GM12878 (cell line): Measurements from ENCODE around the gene PLAGL2. TPM values are rescaled to one million over a fixed set of nuclear protein-coding genes. Genes with fewer than 3 reads are reported as not detected.
A peak's percentile ranks its signal among the peaks of the same experiment; 100 is the strongest.

Experiments
- ATAC-seq: fragments of 200-7000 bp; cut with Tn5 transposase; 3 replicates; pipeline ENCODE4 v1.9.1; 2020; ENCODE audit warnings: mild to moderate bottlenecking, moderate library complexity
- BruUV-seq: library from RNA; stranded (reverse); fragments of 400-500 nt; replicated peaks from 2 replicates; lab custom pipeline; 2021; lab: Mats Ljungman, UMichigan
- CTCF ChIA-PET: fragments of 300-600 bp; sonication (Branson Sonifier 250); formaldehyde crosslinking; extraction: SDS; loops from one replicate; lab custom pipeline; 2021; ENCODE audit warnings: inconsistent platforms; lab: Yijun Ruan, JAX
- POLR2A ChIA-PET: fragments of 350-600 bp; formaldehyde crosslinking; extraction: SDS; loops from one replicate; lab custom pipeline; 2021; ENCODE audit warnings: inconsistent platforms; lab: Charles Lee
- RAD21 ChIA-PET: fragments of 300-600 bp; sonication (Branson Sonifier 250); formaldehyde crosslinking; loops from one replicate; lab custom pipeline; 2023; ENCODE audit warnings: antibody characterized with exemption; ENCODE audit not compliant: unreplicated experiment; lab: Charles Lee
- SMC1A ChIA-PET: fragments of 300-600 bp; sonication (Branson Sonifier 250); formaldehyde crosslinking; loops from one replicate; lab custom pipeline; 2023; ENCODE audit not compliant: unreplicated experiment, uncharacterized antibody; lab: Charles Lee
- DNase-seq: peaks from one replicate; pipeline ENCODE4 v3.0.0-alpha.2; 2011; ENCODE audit warnings: low read depth, low spot score
- FAIRE-seq: peaks from 3 replicates; lab custom pipeline; 2011; peaks lifted over from hg19 to GRCh38; lab: Jason Lieb, UNC
- H2AFZ ChIP-seq: 2 replicates; pipeline ENCODE4 v1.6.0; 2011; ENCODE audit warnings: low read depth, low read length, control low read depth; ENCODE audit not compliant: control insufficient read depth
- H3K27ac ChIP-seq: 2 replicates; pipeline ENCODE4 v1.5.1; 2011; ENCODE audit warnings: control low read depth; ENCODE audit not compliant: control insufficient read depth, insufficient read depth
- H3K27me3 ChIP-seq, 2 experiments: replicated peaks in 1 of 2; 2 replicates each; pipeline versions ENCODE4 v1.6.0 to v1.6.1; 2011; ENCODE audit warnings: low read length in 1 of 2; ENCODE audit not compliant: control insufficient read depth in 2 of 2, insufficient read depth in 2 of 2
- H3K36me3 ChIP-seq, 2 experiments: 2 replicates each; pipeline ENCODE4 v1.5.1; 2011; ENCODE audit warnings: low read length in 1 of 2; ENCODE audit not compliant: control insufficient read depth in 2 of 2, insufficient read depth in 2 of 2
- H3K4me1 ChIP-seq: 2 replicates; pipeline ENCODE4 v1.6.1; 2011; ENCODE audit warnings: mild to moderate bottlenecking, low read length, moderate library complexity, mixed read lengths; ENCODE audit not compliant: control insufficient read depth, insufficient read depth
- H3K4me2 ChIP-seq: 2 replicates; pipeline ENCODE4 v1.6.0; 2011; ENCODE audit warnings: control low read depth; ENCODE audit not compliant: control insufficient read depth, insufficient read depth
- H3K4me3 ChIP-seq: fragments of 200-600 bp; sonication (generic); 2 replicates; pipeline ENCODE4 v1.5.1; 2016
- H3K79me2 ChIP-seq: 2 replicates; pipeline ENCODE4 v1.6.0; 2011; ENCODE audit warnings: low read length; ENCODE audit not compliant: control insufficient read depth, insufficient read depth
- H3K9ac ChIP-seq: 2 replicates; pipeline ENCODE4 v1.8.0; 2011; ENCODE audit warnings: low read length, control low read depth, mixed read lengths; ENCODE audit not compliant: control insufficient read depth, insufficient read depth
- H3K9me3 ChIP-seq: replicated peaks from 3 replicates; pipeline ENCODE4 v1.5.1; 2011; ENCODE audit warnings: mild to moderate bottlenecking, low read length; ENCODE audit not compliant: control insufficient read depth, insufficient read depth
- H4K20me1 ChIP-seq: 2 replicates; pipeline ENCODE4 v1.6.0; 2011; ENCODE audit not compliant: control insufficient read depth, insufficient read depth
- RAD21 ChIP-seq: IDR thresholded peaks from 2 replicates; pipeline ENCODE4 v1.6.1; 2011; ENCODE audit warnings: mild to moderate bottlenecking, low read depth, low read length, moderate library complexity; ENCODE audit not compliant: insufficient read depth
- YBX1 ChIP-seq: fragments of 450-650 bp; IDR thresholded peaks from 2 replicates; pipeline ENCODE4 v1.6.1; 2016; ENCODE audit warnings: antibody characterized with exemption
- WGBS: methylation state at CpG from one replicate; pipeline ENCODE4 v1.1.6; 2016; ENCODE audit warnings: low lambda C conversion rate; ENCODE audit not compliant: insufficient replicate concordance, insufficient coverage; ENCODE audit errors: missing lambda C conversion rate; 5-methylcytosine and 5-hydroxymethylcytosine counted together
- in situ Hi-C: fragments of 300-500 bp; cut with MboI; formaldehyde crosslinking; loops from 9 replicates; pipeline ENCODE4 v1.14.3; 2018; ENCODE audit warnings: mixed read lengths
- intact Hi-C: fragments of 100-400 bp; cut with micrococcal nuclease; formaldehyde crosslinking; loops from one replicate; pipeline ENCODE4 v1.14.2; 2022; ENCODE audit not compliant: unreplicated experiment
- polyA plus RNA-seq, 11 experiments: library from polyadenylated mRNA; depleted of rRNA in 4 of 11; unstranded in 6 of 11; stranded (reverse) in 5 of 11; fragments of >200 nt; fragmentation: Nextera tagmentation in 4 of 11; fragmentation: Illumina TruSeq in 1 of 11; extraction: Ambion mirVana in 4 of 11; extraction: Trizol in 1 of 11; gene quantifications; 1 replicate in 1 of 11; 2 replicates in 10 of 11; pipeline versions ENCODE4 v1.2.1 to v1.2.3, GENCODE V29; 2011 to 2016; ENCODE audit warnings: inconsistent platforms in 2 of 11, missing spikeins in 2 of 11, low read depth in 1 of 11
- total RNA-seq, 4 experiments: library from RNA; depleted of rRNA in 3 of 4; stranded (reverse); fragments of >200 nt in 3 of 4; fragmentation: Illumina TruSeq in 1 of 4; extraction: Trizol in 1 of 4; gene quantifications; 2 replicates each; pipeline versions ENCODE4 v1.2.1 to v1.2.3, GENCODE V29; 2013 to 2021
- TF ChIP-seq, protein P1 (sequence below), 3 experiments: IDR thresholded peaks in 2 of 3; conservative IDR thresholded peaks in 1 of 3; 2 replicates each; pipeline ENCODE4 v1.5.1; 2011; ENCODE audit warnings: low read depth in 3 of 3, low read length in 3 of 3, mild to moderate bottlenecking in 3 of 3, control low read depth in 2 of 3, moderate library complexity in 2 of 3, inconsistent platforms in 1 of 3, mixed read lengths in 1 of 3; ENCODE audit not compliant: control insufficient read depth in 2 of 3, insufficient read depth in 1 of 3; ENCODE audit errors: extremely low read depth in 1 of 3
- TF ChIP-seq, protein P2 (sequence below): fragments of 150-350 bp; IDR thresholded peaks from 2 replicates; pipeline ENCODE4 v1.6.1; 2014; ENCODE audit warnings: mild to moderate bottlenecking, low read depth, low read length

The PLAGL2 gene
- total and polyA plus RNA-seq, 10 of the 15 experiments (the other 5 are each of a cell fraction or from before 2014, with no cell fraction given), result 4.4 to 32.3 (median 13.3) TPM

DNA sequence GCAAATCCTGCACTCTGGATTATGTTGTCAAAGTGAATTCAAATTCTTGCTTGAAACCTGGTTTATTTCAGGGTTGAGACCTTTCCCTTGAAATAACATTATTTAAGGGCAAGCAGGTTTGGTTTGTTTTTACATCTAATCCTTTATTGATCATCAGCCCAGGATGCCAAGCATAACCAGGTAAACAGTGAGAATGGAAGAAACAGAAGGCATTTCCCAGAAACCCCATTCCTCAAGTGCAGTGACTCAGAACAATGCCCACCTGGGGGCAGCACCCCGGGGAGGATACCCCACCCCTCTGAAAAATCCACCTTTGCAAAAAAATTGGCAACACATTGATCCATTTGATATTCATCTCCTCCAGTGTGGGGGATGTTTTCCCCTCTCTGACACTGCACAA lies 32.7 kb upstream of the PLAGL2 start:
- ChIA-PET POLR2A (interaction anchor here (1.3 kb wide), 1 partner anchor 20 kb away, joined by 4 read pairs; no protein-coding TSS in a partner anchor), RAD21 (no interaction called here), CTCF (interaction anchor here (0.9 to 1.8 kb wide), 2 partner anchors 16 to 93 kb away, joined by 3 read pairs; no protein-coding TSS in a partner anchor), SMC1A (interaction anchor here (0.9 to 1.9 kb wide), 5 partner anchors 11 to 52 kb away, joined by 3 to 6 read pairs (median 3); no protein-coding TSS in a partner anchor)
- Histone ChIP-seq H3K4me1 (peaks cover 13% of the 10 kb centered on the region), H3K9me3 (no peaks in the 10 kb centered on the region), H3K36me3 (peaks cover 0 to 4% of the 10 kb centered on the region in 2 experiments; a peak in 2 of 4 replicates), H3K9ac (no peak overlapping the region), H3K4me3 (no peak overlapping the region), H2AFZ (no peak overlapping the region), H3K4me2 (peak overlapping the region; percentile 39), H3K79me2 (no peaks in the 10 kb centered on the region), H3K27ac (no peak overlapping the region), H4K20me1 (no peaks in the 10 kb centered on the region), H3K27me3 (no peaks in the 10 kb centered on the region)
- BruUV-seq, result no TSS peak
- ATAC-seq (no peak), FAIRE-seq (no peak), DNase-seq (no peak)
- intact Hi-C loops (no loop called here), in situ Hi-C loops (no loop called here)
- WGBS, result 0% methylated on average over 1 of the region's 1 CpG
- TF ChIP-seq RAD21 (peak; percentile 15; the same call in 1 of the 2 replicates), YBX1 (no peak)
- TF ChIP-seq, protein P1, sequence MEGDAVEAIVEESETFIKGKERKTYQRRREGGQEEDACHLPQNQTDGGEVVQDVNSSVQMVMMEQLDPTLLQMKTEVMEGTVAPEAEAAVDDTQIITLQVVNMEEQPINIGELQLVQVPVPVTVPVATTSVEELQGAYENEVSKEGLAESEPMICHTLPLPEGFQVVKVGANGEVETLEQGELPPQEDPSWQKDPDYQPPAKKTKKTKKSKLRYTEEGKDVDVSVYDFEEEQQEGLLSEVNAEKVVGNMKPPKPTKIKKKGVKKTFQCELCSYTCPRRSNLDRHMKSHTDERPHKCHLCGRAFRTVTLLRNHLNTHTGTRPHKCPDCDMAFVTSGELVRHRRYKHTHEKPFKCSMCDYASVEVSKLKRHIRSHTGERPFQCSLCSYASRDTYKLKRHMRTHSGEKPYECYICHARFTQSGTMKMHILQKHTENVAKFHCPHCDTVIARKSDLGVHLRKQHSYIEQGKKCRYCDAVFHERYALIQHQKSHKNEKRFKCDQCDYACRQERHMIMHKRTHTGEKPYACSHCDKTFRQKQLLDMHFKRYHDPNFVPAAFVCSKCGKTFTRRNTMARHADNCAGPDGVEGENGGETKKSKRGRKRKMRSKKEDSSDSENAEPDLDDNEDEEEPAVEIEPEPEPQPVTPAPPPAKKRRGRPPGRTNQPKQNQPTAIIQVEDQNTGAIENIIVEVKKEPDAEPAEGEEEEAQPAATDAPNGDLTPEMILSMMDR (IDR thresholded peaks at IDR 0.05 in 2 of 3, conservative IDR thresholded peaks at IDR 0.05 in 1 of 3; ENCODE audit: control insufficient read depth in 2 of 3, extremely low read depth in 1 of 3, insufficient read depth in 1 of 3, low read depth in 3 of 3, low read length in 3 of 3), result 0 out of 6 replicates have a peak, but pooled peaks of 2 of the 3 experiments have one; percentile 2 to 5
- TF ChIP-seq, protein P2, sequence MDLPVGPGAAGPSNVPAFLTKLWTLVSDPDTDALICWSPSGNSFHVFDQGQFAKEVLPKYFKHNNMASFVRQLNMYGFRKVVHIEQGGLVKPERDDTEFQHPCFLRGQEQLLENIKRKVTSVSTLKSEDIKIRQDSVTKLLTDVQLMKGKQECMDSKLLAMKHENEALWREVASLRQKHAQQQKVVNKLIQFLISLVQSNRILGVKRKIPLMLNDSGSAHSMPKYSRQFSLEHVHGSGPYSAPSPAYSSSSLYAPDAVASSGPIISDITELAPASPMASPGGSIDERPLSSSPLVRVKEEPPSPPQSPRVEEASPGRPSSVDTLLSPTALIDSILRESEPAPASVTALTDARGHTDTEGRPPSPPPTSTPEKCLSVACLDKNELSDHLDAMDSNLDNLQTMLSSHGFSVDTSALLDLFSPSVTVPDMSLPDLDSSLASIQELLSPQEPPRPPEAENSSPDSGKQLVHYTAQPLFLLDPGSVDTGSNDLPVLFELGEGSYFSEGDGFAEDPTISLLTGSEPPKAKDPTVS, result no peak
